Measurements from ENCODE around the gene MYO3B.

DNA sequence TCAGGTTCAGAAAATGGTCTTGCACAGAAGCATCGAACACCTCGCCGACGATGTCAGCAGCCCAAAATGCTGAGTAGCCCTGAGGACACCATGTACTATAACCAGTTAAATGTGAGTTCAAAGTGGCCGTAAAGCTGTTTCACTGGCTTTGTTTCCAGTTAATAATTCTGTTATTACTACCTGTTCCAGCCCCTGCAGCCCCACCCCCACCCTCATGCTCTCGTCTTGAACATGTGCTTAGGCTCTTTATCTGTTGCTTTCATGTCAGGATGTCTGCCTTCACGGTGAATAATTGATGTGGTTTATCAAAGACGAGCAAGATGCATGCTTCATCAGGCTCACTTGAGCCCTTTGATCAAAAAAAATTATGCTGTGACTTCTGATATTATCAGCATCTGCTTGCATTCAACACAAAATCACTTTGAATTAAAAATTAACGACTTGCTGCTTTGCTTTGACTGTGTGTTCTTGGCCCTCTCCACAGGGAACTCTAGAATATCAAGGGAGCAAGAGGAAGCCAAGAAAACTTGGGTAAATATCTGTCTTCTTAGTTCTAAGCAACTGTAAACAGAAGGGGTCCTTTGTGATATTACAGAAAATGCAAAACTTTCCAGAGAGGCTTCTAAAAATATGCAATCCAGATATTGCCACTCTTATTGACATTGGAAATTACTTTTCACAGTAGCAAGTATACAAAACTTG is 473.8 kb downstream of the MYO3B start:
- TF ChIP-seq CTCF (IDR thresholded peaks at IDR 0.05; ENCODE audit: low read depth, low read length): no peak
- no peak for TF ChIP-seq EZH2phosphoT487 (IDR thresholded peaks at IDR 0.05; ENCODE audit: low read depth)
